Left renal pelvis (tissue), 4 donors: ENCODE data around the gene PKDCC. TPM values are rescaled to one million over a fixed set of nuclear protein-coding genes. Genes with fewer than 3 reads are reported as not detected.

Experiments
- DNase-seq, 4 donors: peaks; one replicate each; pipeline ENCODE4 v3.0.0-alpha.2; 2013; ENCODE audit warnings: low read depth in 4 of 4, low spot score in 3 of 4
- polyA plus RNA-seq, 4 donors: library from polyadenylated mRNA; unstranded; fragments of 120-200 nt; gene quantifications; one replicate each; pipeline ENCODE4 v1.2.1, GENCODE V29; 2013; ENCODE audit not compliant: insufficient read length in 4 of 4

Gene PKDCC
- polyA plus RNA-seq: 100 to 1,000 TPM; 290 to 589 (median 362) TPM

GRCh38 chr2:42047488-42048298, at the start of gene PKDCC:
Gene PKDCC, plus strand, starts transcription at chr2:42048021. Its CDS starts 179 bp downstream, at chr2:42048200.
- DNase-seq: peak in 3 of 4 donors; percentile 77 to 81 (median 78)

- peak in 1 of 4 donors; percentile 42 for DNase-seq
Observed at GRCh38 chr2:41998186-41999127, 49.4 kb upstream of the PKDCC start.

GRCh38 chr2:41999128-41999480, 48.7 kb upstream of the PKDCC start:
- DNase-seq: no peak

- peak in 1 of 4 donors; percentile 24 for DNase-seq
Observed at GRCh38 chr2:41999592-42000281, 48.1 kb upstream of the PKDCC start.

GRCh38 chr2:42001711-42002201, 46.1 kb upstream of the PKDCC start:
- no peak for DNase-seq

GRCh38 chr2:42007551-42007950, 40.3 kb upstream of the PKDCC start:
- DNase-seq: no peak

GRCh38 chr2:42008241-42008921, 39.4 kb upstream of the PKDCC start:
- DNase-seq: no peak

GRCh38 chr2:42009657-42010580, 37.9 kb upstream of the PKDCC start:
- no peak for DNase-seq

- DNase-seq: no peak
Observed at GRCh38 chr2:42010743-42011298, 37.0 kb upstream of the PKDCC start.

- DNase-seq: no peak
Observed at GRCh38 chr2:42012137-42012536, 35.7 kb upstream of the PKDCC start.

- no peak for DNase-seq
Observed at GRCh38 chr2:42012651-42013050, 35.2 kb upstream of the PKDCC start.

- DNase-seq: no peak
Observed at GRCh38 chr2:42013409-42013808, 34.4 kb upstream of the PKDCC start.

GRCh38 chr2:42021464-42021863, 26.4 kb upstream of the PKDCC start:
- no peak for DNase-seq

- DNase-seq: peak; percentile 76 to 88 (median 79)
Observed at GRCh38 chr2:42025151-42025582, 22.7 kb upstream of the PKDCC start.

- no peak for DNase-seq
Observed at GRCh38 chr2:42026272-42026671, 21.5 kb upstream of the PKDCC start.

GRCh38 chr2:42028571-42029148, 19.2 kb upstream of the PKDCC start:
- DNase-seq: no peak

GRCh38 chr2:42029171-42029570, 18.6 kb upstream of the PKDCC start:
- no peak for DNase-seq

- DNase-seq: no peak
Observed at GRCh38 chr2:42029639-42030199, 18.1 kb upstream of the PKDCC start.
